AG09309 (cell line): ENCODE measurements around the gene ANO3.

Experiments used
- DNase-seq: peaks from one replicate; pipeline ENCODE4 v3.0.0-alpha.2; 2010; ENCODE audit warnings: low read depth
- H3K4me3 ChIP-seq: 2 replicates; pipeline ENCODE4 v1.5.1; 2011; ENCODE audit warnings: mild to moderate bottlenecking, low read depth, low read length, moderate library complexity; ENCODE audit not compliant: control insufficient read depth
- TF ChIP-seq, protein P1 (sequence below): IDR thresholded peaks from 2 replicates; pipeline ENCODE4 v1.5.1; 2011; ENCODE audit warnings: mild to moderate bottlenecking, low read depth, low read length, inconsistent platforms; ENCODE audit not compliant: insufficient read depth, control insufficient read depth; ENCODE audit errors: missing control alignments

ANO3 gene

DNA sequence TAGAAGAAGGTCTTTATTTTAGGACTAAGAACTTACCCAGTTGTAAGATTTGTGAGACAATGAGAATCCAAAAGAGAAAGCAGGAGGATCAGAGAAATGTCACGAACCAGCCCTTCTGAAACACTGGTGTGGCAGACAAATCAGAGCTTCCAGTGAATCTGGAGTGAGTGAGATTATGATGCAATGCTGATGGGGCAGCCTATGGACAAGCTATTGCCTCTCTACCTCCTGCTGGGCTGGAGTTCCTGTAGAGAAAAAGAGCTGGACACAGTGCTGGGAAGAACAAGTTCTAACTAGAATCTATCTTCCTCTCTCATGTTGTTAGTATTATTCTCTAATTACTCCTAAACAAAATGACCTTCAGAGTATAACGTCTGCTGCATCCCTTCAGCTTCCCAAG is 12.0 kb upstream of the ANO3 start:
- H3K4me3 ChIP-seq, result no peak overlapping the region
- TF ChIP-seq, protein P1, sequence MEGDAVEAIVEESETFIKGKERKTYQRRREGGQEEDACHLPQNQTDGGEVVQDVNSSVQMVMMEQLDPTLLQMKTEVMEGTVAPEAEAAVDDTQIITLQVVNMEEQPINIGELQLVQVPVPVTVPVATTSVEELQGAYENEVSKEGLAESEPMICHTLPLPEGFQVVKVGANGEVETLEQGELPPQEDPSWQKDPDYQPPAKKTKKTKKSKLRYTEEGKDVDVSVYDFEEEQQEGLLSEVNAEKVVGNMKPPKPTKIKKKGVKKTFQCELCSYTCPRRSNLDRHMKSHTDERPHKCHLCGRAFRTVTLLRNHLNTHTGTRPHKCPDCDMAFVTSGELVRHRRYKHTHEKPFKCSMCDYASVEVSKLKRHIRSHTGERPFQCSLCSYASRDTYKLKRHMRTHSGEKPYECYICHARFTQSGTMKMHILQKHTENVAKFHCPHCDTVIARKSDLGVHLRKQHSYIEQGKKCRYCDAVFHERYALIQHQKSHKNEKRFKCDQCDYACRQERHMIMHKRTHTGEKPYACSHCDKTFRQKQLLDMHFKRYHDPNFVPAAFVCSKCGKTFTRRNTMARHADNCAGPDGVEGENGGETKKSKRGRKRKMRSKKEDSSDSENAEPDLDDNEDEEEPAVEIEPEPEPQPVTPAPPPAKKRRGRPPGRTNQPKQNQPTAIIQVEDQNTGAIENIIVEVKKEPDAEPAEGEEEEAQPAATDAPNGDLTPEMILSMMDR, result no peak
- no peak for DNase-seq

GRCh38 chr11:26321516-26321915 is 10.4 kb upstream of the ANO3 start:
- TF ChIP-seq, protein P1, result no peak
- no peak overlapping the region for H3K4me3 ChIP-seq
- no peak for DNase-seq

DNA sequence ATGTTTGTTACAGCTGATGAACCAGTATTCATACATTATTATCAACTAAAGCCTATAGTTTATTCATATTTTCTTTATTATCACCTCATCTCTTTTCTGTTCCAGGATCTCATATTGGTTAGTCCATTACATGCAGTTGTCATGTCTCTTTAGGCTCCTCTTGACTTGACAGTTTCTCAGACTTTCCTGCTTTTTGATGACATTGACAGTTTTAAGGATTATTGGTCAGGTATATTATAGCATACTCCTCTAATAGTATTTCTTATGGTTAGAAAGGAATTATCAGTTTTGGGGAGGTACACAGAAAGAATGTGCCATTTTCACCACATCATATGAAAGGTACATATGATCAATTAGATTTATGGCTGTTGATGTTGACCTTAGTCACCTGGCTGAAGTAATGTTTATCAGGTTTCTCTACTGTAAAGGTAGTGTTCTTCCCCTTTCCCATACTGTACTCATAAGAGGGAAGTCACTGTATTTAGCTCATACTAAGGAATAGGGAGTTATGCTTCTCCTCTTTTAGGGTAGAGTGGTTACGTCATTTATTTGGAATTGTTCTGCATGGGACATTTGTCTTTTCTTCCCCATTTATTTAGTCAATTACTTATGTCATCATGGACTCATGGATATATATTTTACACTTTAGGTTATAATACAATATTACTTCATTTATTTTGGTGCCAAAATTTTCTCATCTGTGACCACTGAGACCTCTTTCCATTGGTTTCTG is 9.4 kb upstream of the ANO3 start:
- H3K4me3 ChIP-seq, result no peak overlapping the region
- TF ChIP-seq, protein P1, result no peak
- no peak for DNase-seq

DNA sequence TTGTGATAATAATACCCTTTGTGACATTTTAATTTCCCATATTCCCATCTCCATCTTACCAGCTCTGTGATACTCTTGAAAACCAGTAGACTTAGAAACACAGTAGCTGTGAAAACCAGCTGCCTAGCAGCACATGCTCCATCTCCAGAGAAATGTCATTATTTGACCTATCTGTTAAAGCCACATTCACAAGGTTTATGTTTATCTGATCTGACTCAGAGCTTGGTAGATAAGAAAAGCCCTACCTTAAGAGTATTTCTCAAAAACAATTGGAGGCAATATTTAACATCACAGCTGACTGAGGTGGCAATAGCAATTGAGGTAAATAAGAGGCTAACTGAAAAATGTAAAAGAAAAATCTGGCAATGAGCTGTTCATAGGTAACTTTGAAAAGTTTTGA is 8.1 kb upstream of the ANO3 start:
- no peak for DNase-seq
- TF ChIP-seq, protein P1, result no peak
- H3K4me3 ChIP-seq, result no peak overlapping the region

DNA sequence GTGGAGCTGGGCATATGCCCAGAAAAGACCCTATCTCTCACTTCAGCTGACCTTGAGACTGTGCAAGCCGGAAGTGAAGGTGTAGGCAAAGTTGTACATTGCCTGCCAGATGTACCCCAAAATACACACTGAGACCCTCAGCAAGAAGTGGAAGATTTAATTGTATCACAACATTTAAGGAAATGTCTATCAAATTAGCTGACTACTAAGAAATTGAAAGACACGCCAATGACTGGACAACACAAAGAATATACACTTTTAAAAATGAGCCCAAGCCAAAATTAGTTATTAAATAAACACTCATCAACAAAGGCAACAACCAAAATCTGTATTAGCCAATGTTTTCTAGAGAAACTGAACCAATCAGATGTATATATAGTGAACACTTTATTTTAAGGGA is 7.7 kb upstream of the ANO3 start:
- TF ChIP-seq, protein P1, result no peak
- H3K4me3 ChIP-seq, result no peak overlapping the region
- DNase-seq, result no peak

GRCh38 chr11:26326793-26327400 is 5.0 kb upstream of the ANO3 start:
- TF ChIP-seq, protein P1, result no peak
- no peak overlapping the region for H3K4me3 ChIP-seq
- DNase-seq, result no peak

- H3K4me3 ChIP-seq, result no peak overlapping the region
- TF ChIP-seq, protein P1, result no peak
- no peak for DNase-seq
These were observed 2.7 kb upstream of the ANO3 start for GRCh38 chr11:26329206-26329605.
